Activated naive CD4-positive, alpha-beta T cell (primary cell): ENCODE measurements around the gene SGSM1.
"Not testable (repeated sequence)": the region's sequence is repeated elsewhere in the genome, so short reads cannot be mapped to it uniquely, and the experiment has no call there.

ENCODE experiments used
- DNase-seq, 4 experiments: peaks; one replicate each; lab custom pipeline; 2025; lab: John Stamatoyannopoulos, UW

The SGSM1 gene

GRCh38 chr22:24894220-24894975 is 88.4 kb downstream of the SGSM1 start:
- DNase-seq: no peak

GRCh38 chr22:24894998-24895397 is 89.0 kb downstream of the SGSM1 start:
- DNase-seq: no peak

GRCh38 chr22:24901448-24901847 is 95.4 kb downstream of the SGSM1 start:
- DNase-seq: no peak

- no peak for DNase-seq
Observed at GRCh38 chr22:24905909-24906308, 99.9 kb downstream of the SGSM1 start.

GRCh38 chr22:24907101-24907500 is 101.1 kb downstream of the SGSM1 start:
- not testable (repeated sequence) for DNase-seq

- no peak for DNase-seq
Observed at GRCh38 chr22:24920029-24920428, 114.0 kb downstream of the SGSM1 start.

- no peak for DNase-seq
Observed at GRCh38 chr22:24925586-24926427, 119.8 kb downstream of the SGSM1 start.

- no peak for DNase-seq
Observed at GRCh38 chr22:24926428-24926725, 120.4 kb downstream of the SGSM1 start.

GRCh38 chr22:24926849-24927579 is 121.0 kb downstream of the SGSM1 start:
- no peak for DNase-seq

- no peak for DNase-seq
Observed at GRCh38 chr22:24928322-24928721, 122.3 kb downstream of the SGSM1 start.

GRCh38 chr22:24930678-24931077 is 124.7 kb downstream of the SGSM1 start:
- no peak for DNase-seq

- no peak for DNase-seq
Observed at GRCh38 chr22:24935771-24936483, 129.9 kb downstream of the SGSM1 start.

- no peak for DNase-seq
Observed at GRCh38 chr22:24937114-24937513, 131.1 kb downstream of the SGSM1 start.

GRCh38 chr22:24938741-24939341 is 132.8 kb downstream of the SGSM1 start:
- no peak for DNase-seq

GRCh38 chr22:24942301-24942700 is 136.3 kb downstream of the SGSM1 start:
- no peak for DNase-seq

GRCh38 chr22:24944217-24944937 is 138.4 kb downstream of the SGSM1 start:
- no peak for DNase-seq

- DNase-seq: no peak
Observed at GRCh38 chr22:24945430-24945829, 139.4 kb downstream of the SGSM1 start.

GRCh38 chr22:24947383-24947782 is 141.4 kb downstream of the SGSM1 start:
- no peak for DNase-seq

- DNase-seq: no peak
Observed at GRCh38 chr22:24947881-24948280, 141.9 kb downstream of the SGSM1 start.

- DNase-seq: no peak
Observed at GRCh38 chr22:24948356-24949202, 142.6 kb downstream of the SGSM1 start.
